ENCODE results near the gene NCAM1.
"Not testable (repeated sequence)": the region's sequence is repeated elsewhere in the genome, so short reads cannot be mapped to it uniquely, and the experiment has no call there.

Gene NCAM1

GRCh38 chr11:113034576-113034975 lies 73.4 kb downstream of the NCAM1 start:
- ATAC-seq (no peak), DNase-seq (ENCODE audit: low spot score in 2 of 2) (no peak)
- Mint-ChIP-seq H3K27ac (no peak overlapping the region), H3K4me3 (no peak overlapping the region), H3K9me3 (peaks cover 3% of the 10 kb centered on the region), H3K4me1 (no peaks in the 10 kb centered on the region), H3K36me3 (no peaks in the 10 kb centered on the region)

DNA sequence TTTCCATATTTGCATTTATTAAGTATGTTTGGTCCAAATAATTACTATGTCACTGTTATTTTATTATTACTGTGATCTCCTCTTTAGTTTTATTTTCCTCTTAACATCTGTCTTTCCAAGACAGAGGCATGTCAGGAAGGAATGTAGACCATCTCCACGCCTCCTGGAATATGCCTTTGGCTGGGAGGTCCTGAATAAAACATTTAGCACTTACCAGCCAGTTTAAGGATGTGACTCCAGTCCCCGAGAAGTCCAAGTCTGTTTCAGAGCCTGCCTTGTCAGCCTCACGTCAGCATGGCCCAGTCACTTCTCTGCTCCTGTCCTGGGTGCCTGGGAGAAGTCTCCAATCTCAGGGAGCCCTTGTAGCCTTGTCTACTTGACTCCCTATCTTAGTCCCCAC lies 74.5 kb downstream of the NCAM1 start:
- peaks cover 3% of the 10 kb centered on the region for H3K9me3 Mint-ChIP-seq
- no peaks in the 10 kb centered on the region for H3K36me3 Mint-ChIP-seq
- no peak for DNase-seq (ENCODE audit: low spot score in 2 of 2)
- no peak overlapping the region for H3K4me3 Mint-ChIP-seq
- H3K27ac Mint-ChIP-seq = no peak overlapping the region
- ATAC-seq = no peak
- no peaks in the 10 kb centered on the region for H3K4me1 Mint-ChIP-seq

DNA sequence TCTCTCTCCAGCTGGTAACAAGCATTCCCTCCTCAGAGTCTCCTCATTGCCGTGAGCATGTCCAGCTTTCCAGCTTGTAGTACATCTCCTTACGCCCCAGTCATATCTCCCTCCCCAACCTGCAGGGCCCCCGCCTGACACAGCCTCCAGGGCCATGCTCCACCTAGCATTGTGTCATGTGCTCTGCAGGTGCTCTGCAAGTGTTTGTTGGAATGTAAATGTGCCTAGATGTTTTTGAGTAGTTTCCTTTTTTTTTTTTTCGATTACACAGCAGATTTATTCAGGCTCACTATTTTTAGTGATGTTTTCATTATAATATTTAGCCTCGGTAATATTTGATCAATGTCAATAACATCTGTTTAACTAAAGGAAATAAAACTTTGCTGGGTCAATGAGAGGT lies 82.5 kb downstream of the NCAM1 start:
- Mint-ChIP-seq H3K4me3 (no peak overlapping the region), H3K36me3 (no peaks in the 10 kb centered on the region), H3K4me1 (no peaks in the 10 kb centered on the region), H3K9me3 (peaks cover 4% of the 10 kb centered on the region), H3K27ac (no peak overlapping the region)
- ATAC-seq (no peak), DNase-seq (ENCODE audit: low spot score in 2 of 2) (no peak)

DNA sequence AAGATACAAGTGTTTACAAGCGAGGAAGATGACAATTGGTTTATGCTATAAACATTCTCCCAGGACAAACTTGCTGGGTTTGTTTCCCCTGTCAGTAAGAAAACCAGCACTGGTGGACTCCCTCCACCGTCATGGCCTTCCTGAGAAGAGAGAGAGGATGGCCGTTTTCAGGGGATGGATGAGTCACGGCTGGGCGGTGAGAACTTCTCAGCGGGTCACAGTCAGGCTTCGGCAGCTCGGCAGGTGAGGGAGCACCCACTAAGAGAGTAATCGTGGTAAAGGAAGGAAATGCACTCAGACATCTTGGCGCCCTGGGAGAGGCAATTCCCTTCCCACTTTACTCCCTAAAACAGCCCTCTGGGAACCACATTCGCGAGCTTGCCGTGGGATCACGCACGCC lies 83.9 kb downstream of the NCAM1 start:
- H3K27ac Mint-ChIP-seq = no peak overlapping the region
- no peak for DNase-seq (ENCODE audit: low spot score in 2 of 2)
- H3K4me1 Mint-ChIP-seq = no peaks in the 10 kb centered on the region
- ATAC-seq = no peak
- peaks cover 4% of the 10 kb centered on the region for H3K9me3 Mint-ChIP-seq
- H3K36me3 Mint-ChIP-seq = no peaks in the 10 kb centered on the region
- no peak overlapping the region for H3K4me3 Mint-ChIP-seq

DNA sequence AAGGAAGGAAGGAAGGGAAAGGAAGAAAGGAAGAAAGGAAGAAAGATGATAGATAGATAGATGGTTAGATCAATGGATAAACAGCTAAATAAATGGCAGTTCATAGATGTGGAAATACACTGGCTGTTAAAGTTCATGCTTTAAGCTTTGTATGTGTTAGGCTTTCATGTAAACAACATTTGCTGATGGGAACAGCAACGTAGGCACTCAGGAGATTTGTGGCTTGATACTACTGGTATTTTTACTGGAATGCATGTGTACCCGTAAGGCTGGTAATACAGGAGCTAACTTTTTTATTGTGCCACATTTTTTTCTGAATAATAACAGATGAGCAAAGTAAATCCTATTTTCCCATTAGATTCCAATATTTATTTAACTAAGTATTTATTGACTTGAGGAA lies 85.6 kb downstream of the NCAM1 start:
- DNase-seq (ENCODE audit: low spot score in 2 of 2) (no peak), ATAC-seq (no peak)
- Mint-ChIP-seq H3K4me3 (no peak overlapping the region), H3K27ac (no peak overlapping the region), H3K9me3 (peaks cover 4% of the 10 kb centered on the region), H3K4me1 (no peaks in the 10 kb centered on the region), H3K36me3 (no peaks in the 10 kb centered on the region)

- Mint-ChIP-seq H3K4me3 (no peak overlapping the region), H3K9me3 (peaks cover 4% of the 10 kb centered on the region), H3K4me1 (no peaks in the 10 kb centered on the region), H3K36me3 (no peaks in the 10 kb centered on the region), H3K27ac (no peak overlapping the region)
- no peak for ATAC-seq
- no peak for DNase-seq (ENCODE audit: low spot score in 2 of 2)
These were observed 87.9 kb downstream of the NCAM1 start for GRCh38 chr11:113048820-113049768.

- not testable (repeated sequence) for H3K4me3 Mint-ChIP-seq; ATAC-seq; H3K4me1 Mint-ChIP-seq; H3K9me3 Mint-ChIP-seq; H3K36me3 Mint-ChIP-seq; DNase-seq (ENCODE audit: low spot score in 2 of 2); H3K27ac Mint-ChIP-seq
These were observed 91.8 kb downstream of the NCAM1 start for GRCh38 chr11:113053042-113053441.

- Mint-ChIP-seq H3K36me3 (no peaks in the 10 kb centered on the region), H3K9me3 (no peaks in the 10 kb centered on the region), H3K27ac (no peak overlapping the region), H3K4me3 (no peak overlapping the region), H3K4me1 (no peaks in the 10 kb centered on the region)
- DNase-seq (ENCODE audit: low spot score in 2 of 2) (no peak), ATAC-seq (no peak)
These were observed 95.8 kb downstream of the NCAM1 start for GRCh38 chr11:113057038-113057437.

GRCh38 chr11:113059548-113059947 lies 98.3 kb downstream of the NCAM1 start:
- no peak for DNase-seq (ENCODE audit: low spot score in 2 of 2)
- no peak overlapping the region for H3K27ac Mint-ChIP-seq
- H3K36me3 Mint-ChIP-seq = no peaks in the 10 kb centered on the region
- H3K4me3 Mint-ChIP-seq = no peak overlapping the region
- H3K9me3 Mint-ChIP-seq = no peaks in the 10 kb centered on the region
- ATAC-seq = no peak
- no peaks in the 10 kb centered on the region for H3K4me1 Mint-ChIP-seq

DNA sequence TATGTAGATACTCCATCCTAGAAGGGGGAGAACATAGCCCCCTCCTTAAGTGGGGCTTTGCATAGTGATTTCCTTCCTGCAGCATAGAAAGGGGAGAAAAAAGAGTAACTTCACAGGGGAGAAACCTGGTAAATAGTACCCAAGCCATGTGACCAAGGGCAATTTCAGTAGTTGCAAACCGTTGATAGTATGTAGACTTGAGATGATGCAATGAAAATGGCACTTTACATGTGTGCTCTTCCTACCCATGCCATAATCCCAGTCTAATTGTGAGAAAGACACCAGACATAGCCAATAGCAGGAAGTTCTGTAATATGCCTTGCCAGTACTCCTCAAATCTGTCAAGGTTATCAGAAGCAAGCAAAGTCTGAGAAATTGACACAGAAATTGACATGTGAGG lies 104.1 kb downstream of the NCAM1 start:
- ATAC-seq = no peak
- Mint-ChIP-seq H3K9me3 (no peaks in the 10 kb centered on the region), H3K4me1 (no peaks in the 10 kb centered on the region), H3K27ac (no peak overlapping the region), H3K4me3 (no peak overlapping the region), H3K36me3 (no peaks in the 10 kb centered on the region)
- DNase-seq (ENCODE audit: low spot score in 2 of 2) = no peak

DNA sequence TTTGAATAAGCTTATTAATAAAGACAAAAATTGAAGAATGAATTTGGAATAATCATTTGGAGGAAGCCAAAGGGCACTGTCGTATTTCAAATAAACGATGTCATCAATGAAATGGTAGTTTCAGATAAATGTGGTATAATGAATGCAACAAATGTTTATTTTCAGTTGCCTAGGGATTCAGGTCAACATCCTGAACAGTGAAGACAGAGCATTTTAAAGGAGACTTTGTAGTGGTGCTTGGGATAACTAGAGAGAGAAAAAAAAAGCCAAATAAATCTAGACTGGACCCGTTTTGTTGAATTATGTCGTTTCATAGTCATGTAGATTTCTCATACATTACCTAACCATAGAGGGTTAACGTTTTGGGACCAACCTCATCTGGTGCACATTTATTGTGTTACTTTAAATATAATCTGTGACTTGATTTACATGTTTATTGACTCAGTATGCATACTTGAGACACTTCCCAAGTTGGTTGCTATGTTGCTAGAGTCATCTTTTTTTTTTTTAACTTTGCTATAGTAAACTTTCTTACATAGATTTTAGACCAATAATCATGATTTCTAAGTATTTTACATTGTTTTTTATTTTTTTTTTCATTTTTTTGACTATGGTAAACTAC lies 111.1 kb downstream of the NCAM1 start:
- Mint-ChIP-seq H3K9me3 (no peaks in the 10 kb centered on the region), H3K4me3 (no peak overlapping the region), H3K27ac (no peak overlapping the region), H3K4me1 (no peaks in the 10 kb centered on the region), H3K36me3 (no peaks in the 10 kb centered on the region)
- no peak for DNase-seq (ENCODE audit: low spot score in 2 of 2)
- no peak for ATAC-seq

GRCh38 chr11:113073290-113073953 lies 112.2 kb downstream of the NCAM1 start:
- DNase-seq (ENCODE audit: low spot score in 2 of 2) (no peak), ATAC-seq (no peak)
- no peaks in the 10 kb centered on the region for H3K9me3 Mint-ChIP-seq
- no peaks in the 10 kb centered on the region for H3K36me3 Mint-ChIP-seq
- H3K4me3 Mint-ChIP-seq = no peak overlapping the region
- no peaks in the 10 kb centered on the region for H3K4me1 Mint-ChIP-seq
- no peak overlapping the region for H3K27ac Mint-ChIP-seq

- no peaks in the 10 kb centered on the region for H3K4me1 Mint-ChIP-seq
- no peak overlapping the region for H3K27ac Mint-ChIP-seq
- no peak overlapping the region for H3K4me3 Mint-ChIP-seq
- no peak for DNase-seq (ENCODE audit: low spot score in 2 of 2)
- H3K36me3 Mint-ChIP-seq = no peaks in the 10 kb centered on the region
- H3K9me3 Mint-ChIP-seq = no peaks in the 10 kb centered on the region
- ATAC-seq = no peak
These were observed 114.4 kb downstream of the NCAM1 start for GRCh38 chr11:113075586-113076095.

DNA sequence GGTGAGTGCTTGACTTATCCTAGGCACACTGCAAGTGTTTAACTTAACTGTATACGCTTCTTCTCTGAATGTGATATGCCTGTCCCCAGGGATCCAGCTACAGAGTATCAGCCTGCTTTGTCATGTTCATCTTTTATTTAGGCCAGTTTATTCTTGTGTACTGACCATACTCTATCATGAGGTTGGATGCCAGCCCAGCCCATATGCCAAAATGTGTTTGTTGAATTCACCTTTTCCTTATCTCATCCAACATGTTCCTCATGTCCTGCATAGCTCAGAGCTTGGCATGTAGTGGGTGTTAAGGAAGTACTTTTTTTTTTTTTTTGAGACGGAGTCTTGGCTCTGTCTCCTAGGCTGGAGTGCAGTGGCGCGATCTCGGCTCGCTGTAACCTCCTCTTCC lies 116.2 kb downstream of the NCAM1 start:
- Mint-ChIP-seq H3K4me3 (no peak overlapping the region), H3K27ac (no peak overlapping the region), H3K4me1 (no peaks in the 10 kb centered on the region), H3K36me3 (no peaks in the 10 kb centered on the region), H3K9me3 (no peaks in the 10 kb centered on the region)
- ATAC-seq = no peak
- no peak for DNase-seq (ENCODE audit: low spot score in 2 of 2)

GRCh38 chr11:113082341-113082955 lies 121.2 kb downstream of the NCAM1 start:
- Mint-ChIP-seq H3K4me1 (no peaks in the 10 kb centered on the region), H3K9me3 (no peaks in the 10 kb centered on the region), H3K27ac (no peak overlapping the region), H3K4me3 (no peak overlapping the region), H3K36me3 (no peaks in the 10 kb centered on the region)
- ATAC-seq = no peak
- DNase-seq (ENCODE audit: low spot score in 2 of 2) = no peak
